Activated CD4-positive, alpha-beta T cell treated with anti-CD3 and anti-CD28 coated beads, Interleukin-2, Interleukin-6, amounts not matched to agents 100 ng/mL and 50 ng/mL, durations not matched to agents 16 hours and 8 hours (primary cell): ENCODE data around the gene FLOT2.
A peak's percentile ranks its signal among the peaks of the same experiment; 100 is the strongest.
"Not testable (repeated sequence)": the region's sequence is repeated elsewhere in the genome, so short reads cannot be mapped to it uniquely, and the experiment has no call there.

Experiments
- DNase-seq: peaks from one replicate; pipeline ENCODE4 v3.0.0-alpha.2; 2020

Gene FLOT2

GRCh38 chr17:28896884-28897768, at the start of gene FLOT2:
Gene FLOT2 (minus strand): TSS chr17:28897733. CDS start chr17:28897574, 159 bp downstream.
- peak; percentile 60 for DNase-seq

GRCh38 chr17:28946239-28946638, 48.7 kb upstream of the FLOT2 start:
- peak; percentile 49 for DNase-seq

DNA sequence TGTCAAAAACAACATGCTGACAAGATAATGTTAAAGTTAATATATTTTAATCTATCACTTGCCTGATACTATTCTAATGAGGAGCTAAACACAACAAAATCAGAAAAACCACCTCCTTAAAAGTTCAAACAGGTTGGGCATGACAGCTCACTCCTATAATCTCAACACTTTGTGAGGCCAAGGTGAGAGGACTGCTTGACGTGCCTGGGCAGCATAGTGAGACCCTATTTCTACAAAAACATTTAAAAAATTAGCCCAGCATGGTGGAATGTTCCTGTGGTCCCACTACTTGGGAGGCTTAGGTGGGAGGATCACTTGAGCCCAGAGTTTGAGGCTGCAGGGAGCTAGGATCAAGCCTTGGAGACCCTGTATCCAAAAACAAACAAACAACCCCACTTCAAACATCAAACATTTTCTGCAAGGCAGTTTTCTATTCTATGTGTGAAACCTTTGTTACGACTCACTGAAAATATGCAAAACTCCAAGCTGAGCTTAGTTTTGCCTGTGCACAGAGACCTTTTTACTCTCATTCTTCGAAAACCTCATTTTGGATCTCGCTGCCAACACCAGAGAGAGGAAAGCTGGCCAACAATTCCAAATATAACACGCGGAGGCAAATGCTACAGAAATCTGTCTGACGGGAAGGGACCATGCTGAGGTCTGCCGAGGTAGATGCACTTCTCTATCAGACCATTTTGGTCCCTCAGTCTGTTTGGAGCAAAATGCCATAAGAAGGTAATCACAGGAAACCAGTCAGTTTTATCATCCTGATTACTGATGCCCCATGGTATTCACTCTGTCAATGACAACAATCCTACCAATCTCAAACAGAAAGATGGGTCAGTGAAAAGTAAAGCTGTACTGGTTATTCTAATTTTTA, 47.6 kb upstream of the FLOT2 start:
- no peak for DNase-seq

DNA sequence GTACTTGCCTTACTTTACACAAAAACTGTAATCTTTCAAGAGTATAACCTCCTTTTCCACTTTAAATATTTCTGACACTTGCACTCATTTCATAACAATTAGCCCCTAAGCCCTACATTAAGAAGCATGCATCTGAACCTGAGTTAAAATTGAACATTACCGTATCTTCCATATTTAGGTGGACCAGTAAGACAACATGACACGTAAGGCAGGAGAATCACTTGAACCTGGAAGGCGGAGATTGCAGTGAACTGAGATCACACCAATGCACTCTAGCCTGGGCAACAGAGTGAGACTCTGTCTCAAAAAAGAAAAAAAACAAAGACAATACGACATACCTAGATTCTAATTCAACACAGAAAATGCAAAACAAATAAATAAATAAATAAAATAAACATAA, 46.8 kb upstream of the FLOT2 start:
- DNase-seq, result no peak

- DNase-seq, result no peak
Measured at GRCh38 chr17:28942925-28943324, 45.4 kb upstream of the FLOT2 start.

DNA sequence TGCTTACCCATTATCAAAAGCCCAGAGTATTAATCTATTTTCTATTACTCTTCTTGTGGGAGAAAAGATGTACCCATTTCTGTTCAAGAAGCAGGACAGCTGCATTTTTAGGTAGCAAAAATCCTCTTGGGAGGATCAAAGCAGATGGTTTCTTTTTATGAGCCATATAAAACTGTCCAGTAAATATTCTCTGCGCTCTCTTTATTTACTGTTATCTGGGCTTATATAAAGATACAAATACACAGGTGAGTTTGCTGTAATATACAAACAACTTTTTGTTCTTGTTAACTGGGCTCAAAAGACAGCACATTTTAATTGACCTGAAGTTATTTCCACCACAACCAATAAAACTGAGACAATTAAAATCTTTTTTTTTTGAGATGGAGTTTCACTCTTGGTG, 43.7 kb upstream of the FLOT2 start:
- DNase-seq, result no peak

- DNase-seq, result no peak
Measured at GRCh38 chr17:28940675-28941074, 43.1 kb upstream of the FLOT2 start.

DNA sequence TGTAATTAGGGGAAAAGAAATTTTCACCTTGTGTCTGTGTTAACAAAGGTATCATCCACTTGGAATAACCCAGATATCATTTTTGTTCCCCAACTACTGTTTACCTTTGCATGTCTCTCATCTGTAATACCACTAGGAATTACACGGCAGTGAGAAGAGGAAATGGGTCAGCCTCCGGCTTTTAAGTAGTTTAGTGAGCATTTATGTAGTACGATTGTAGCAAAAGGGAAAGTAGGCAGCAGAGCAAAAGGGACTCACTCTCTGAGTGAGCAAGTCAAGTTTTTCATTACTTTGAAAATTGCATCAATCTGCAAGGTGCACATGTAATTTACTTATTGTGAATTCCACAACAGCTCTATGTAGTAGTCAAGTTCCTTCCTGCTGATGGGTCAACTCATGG, 42.6 kb upstream of the FLOT2 start:
- no peak for DNase-seq

GRCh38 chr17:28938552-28938951, 41.0 kb upstream of the FLOT2 start:
- DNase-seq, result no peak

DNA sequence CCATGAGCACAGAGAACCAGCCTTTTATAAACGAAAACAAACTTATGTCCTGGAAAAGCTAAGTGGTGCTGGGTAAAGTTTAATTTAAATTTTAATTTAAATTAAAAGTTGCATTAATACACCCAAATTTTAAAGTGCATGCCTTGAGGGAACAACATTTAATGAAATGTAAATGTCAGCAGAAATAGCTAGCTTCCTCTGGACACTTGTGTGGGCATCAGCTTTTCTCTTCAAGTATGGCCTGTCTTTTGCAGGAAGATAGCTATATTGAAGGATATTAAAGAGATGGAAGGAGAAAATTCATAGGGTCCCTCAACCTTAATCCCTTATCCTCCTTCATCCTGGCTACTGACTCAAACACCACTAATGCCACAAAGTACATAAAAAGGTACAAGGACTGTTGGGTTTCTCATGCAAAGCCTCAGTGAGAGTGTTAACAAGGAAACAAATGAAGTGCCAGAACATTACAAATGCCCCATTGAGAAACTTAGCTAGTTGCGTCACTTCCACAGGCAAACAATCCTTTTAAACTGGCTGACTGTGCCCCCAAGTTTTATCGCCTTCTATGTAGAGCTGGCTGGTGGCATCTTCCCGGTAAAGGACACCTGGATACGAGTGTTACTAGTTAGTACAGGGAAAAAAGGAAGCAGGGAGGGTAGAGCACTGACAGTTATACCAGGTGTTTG, 39.7 kb upstream of the FLOT2 start:
- DNase-seq, result no peak

GRCh38 chr17:28935744-28936460, 38.4 kb upstream of the FLOT2 start:
- DNase-seq, result no peak

- not testable (repeated sequence) for DNase-seq
Measured at GRCh38 chr17:28934508-28934907, 37.0 kb upstream of the FLOT2 start.

GRCh38 chr17:28929787-28930186, 32.3 kb upstream of the FLOT2 start:
- no peak for DNase-seq

- DNase-seq, result peak; percentile 68
Measured at GRCh38 chr17:28928061-28928460, 30.5 kb upstream of the FLOT2 start.

- no peak for DNase-seq
Measured at GRCh38 chr17:28926786-28927185, 29.3 kb upstream of the FLOT2 start.

DNA sequence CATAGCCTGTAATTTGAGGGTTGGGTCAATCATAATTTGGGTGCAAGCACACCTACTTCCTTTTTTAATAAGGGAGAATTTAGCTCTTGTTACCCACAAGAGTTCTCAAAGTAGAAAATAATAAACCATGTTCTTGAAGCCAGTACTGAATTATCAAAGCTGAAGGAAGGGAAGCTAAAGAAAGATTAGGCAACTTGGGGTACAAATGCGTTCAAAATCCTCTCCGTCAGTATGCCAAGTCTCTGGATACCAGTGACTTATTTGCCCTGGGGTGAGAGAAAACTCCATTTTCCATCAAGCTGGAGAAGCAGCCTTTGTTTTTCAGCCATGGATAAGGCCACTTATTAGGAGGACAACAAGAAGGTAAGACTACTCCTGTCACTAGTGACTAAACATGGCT, 28.8 kb upstream of the FLOT2 start:
- no peak for DNase-seq

DNA sequence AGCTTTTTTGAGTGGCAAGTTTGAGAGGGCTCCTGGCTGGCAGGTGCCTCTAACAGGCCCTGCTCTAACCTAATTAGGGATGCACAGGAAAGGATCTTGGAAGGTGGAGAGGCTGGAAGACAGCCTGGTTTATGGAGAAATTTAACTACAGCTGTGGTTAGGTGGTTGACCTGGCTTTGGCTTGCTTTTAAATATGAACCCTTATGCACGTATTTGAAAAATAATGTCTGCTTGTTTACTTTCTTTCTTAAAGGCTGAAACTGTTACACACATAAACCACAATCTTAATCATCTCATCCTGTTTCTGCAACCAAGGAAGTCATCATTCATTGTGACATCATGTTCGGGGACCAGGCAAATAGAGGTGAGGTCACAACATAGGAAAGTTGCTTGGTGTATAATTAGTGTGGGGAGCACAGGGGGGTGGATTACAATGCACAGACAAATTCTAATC, 28.4 kb upstream of the FLOT2 start:
- peak; percentile 83 for DNase-seq

- DNase-seq, result no peak
Measured at GRCh38 chr17:28920201-28920600, 22.7 kb upstream of the FLOT2 start.

DNA sequence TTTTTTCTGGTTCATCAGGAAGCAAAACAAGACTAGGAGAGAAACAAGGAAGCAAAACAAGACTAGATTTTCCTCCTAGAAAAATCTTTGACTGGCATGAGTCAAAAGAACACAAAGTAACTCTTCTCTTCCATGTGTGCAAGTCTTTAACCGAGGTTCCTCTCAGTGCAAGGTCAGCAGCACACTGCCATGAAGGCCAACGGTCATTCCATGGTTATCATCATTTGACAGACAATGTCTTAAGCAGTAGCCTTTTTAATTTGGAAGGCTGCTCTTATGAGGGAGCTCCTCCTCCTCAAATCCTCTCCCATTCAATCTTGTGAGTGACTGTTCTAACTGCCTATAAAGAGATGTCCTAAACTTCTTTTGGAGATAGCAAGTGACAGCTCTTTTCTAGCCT, 20.8 kb upstream of the FLOT2 start:
- no peak for DNase-seq

GRCh38 chr17:28917465-28917864, 19.9 kb upstream of the FLOT2 start:
- DNase-seq, result no peak

GRCh38 chr17:28917029-28917428, 19.5 kb upstream of the FLOT2 start:
- DNase-seq, result no peak

DNA sequence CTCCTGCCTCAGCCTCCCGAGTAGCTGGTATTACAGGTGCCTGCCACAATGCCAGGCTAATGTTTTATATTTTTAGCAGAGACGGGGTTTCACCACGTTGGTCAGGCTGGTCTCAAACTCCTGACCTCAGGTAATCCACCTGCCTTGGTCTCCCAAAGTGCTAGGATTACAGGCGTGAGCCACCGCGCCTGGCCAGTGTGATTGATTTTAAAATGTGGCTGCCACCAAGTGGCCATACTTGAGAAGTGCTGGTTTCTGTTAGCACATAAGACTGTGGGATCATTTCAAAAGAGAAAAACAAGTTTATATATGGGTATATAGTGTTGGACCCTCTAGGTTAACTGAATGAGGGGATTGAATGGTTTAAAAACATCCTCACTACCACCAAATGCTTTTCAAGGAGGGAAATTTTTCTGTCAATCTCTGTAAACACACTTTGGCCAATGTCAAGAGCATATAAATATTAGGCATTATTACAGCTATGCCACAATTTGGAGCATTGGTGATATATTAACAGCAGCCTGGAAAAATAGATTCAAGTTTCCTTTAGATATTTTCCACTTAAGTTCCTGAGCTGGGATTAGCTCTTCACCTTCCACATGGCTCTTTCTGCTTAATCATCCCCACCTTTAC, 18.9 kb upstream of the FLOT2 start:
- DNase-seq, result peak; percentile 48
